Mucosa of rectum (tissue), 2 donors: Measurements from ENCODE around the gene HLCS.

Experiments used
- H3K27ac ChIP-seq, 2 donors: one replicate each; pipeline ENCODE4 v1.7.0; 2013; ENCODE audit warnings: inconsistent platforms in 2 of 2, low read depth in 2 of 2, low read length in 2 of 2
- H3K27me3 ChIP-seq, 2 donors: one replicate each; pipeline ENCODE4 v1.7.0; 2013; ENCODE audit warnings: low read length in 2 of 2; ENCODE audit not compliant: control insufficient read depth in 2 of 2, insufficient read depth in 2 of 2
- H3K36me3 ChIP-seq, 2 donors: one replicate each; pipeline ENCODE4 v1.7.0; 2013; ENCODE audit warnings: low read length in 2 of 2; ENCODE audit not compliant: control insufficient read depth in 2 of 2, insufficient read depth in 2 of 2
- H3K4me1 ChIP-seq, 2 donors: one replicate each; pipeline ENCODE4 v1.7.0; 2013; ENCODE audit warnings: low read length in 2 of 2, mild to moderate bottlenecking in 1 of 2; ENCODE audit not compliant: control insufficient read depth in 2 of 2, insufficient read depth in 2 of 2
- H3K4me3 ChIP-seq, 2 donors: one replicate each; pipeline ENCODE4 v1.7.0; 2013; ENCODE audit warnings: low read length in 2 of 2
- H3K9ac ChIP-seq, 2 donors: one replicate each; pipeline ENCODE4 v1.7.0; 2013; ENCODE audit warnings: low read length in 2 of 2, low read depth in 1 of 2, mild to moderate bottlenecking in 1 of 2
- H3K9me3 ChIP-seq, 2 donors: one replicate each; pipeline ENCODE4 v1.7.0; 2013; ENCODE audit warnings: low read length in 2 of 2; ENCODE audit not compliant: control insufficient read depth in 2 of 2
- donor health status: healthy.
- donor health status: Normal muscosa, but diverticular disease.

HLCS gene

GRCh38 chr21:36985751-36986594 is 19.5 kb upstream of the HLCS start:
- Histone ChIP-seq H3K4me1 (peaks cover 0 to 4% of the 10 kb centered on the region in 2 donors), H3K27me3 (no peaks in the 10 kb centered on the region), H3K27ac (no peak overlapping the region)

GRCh38 chr21:36981977-36982700 is 15.7 kb upstream of the HLCS start:
- no peak overlapping the region for H3K9ac ChIP-seq
- H3K36me3 ChIP-seq: no peaks in the 10 kb centered on the region
- no peak overlapping the region for H3K27ac ChIP-seq
- no peaks in the 10 kb centered on the region for H3K27me3 ChIP-seq
- H3K4me3 ChIP-seq: no peak overlapping the region
- H3K4me1 ChIP-seq: peaks cover 3 to 11% of the 10 kb centered on the region in 2 donors
- H3K9me3 ChIP-seq: no peaks in the 10 kb centered on the region

More at GRCh38 chr21:36985751-36986594, 19.5 kb upstream of the HLCS start:
- Histone ChIP-seq H3K36me3 (no peaks in the 10 kb centered on the region), H3K9me3 (no peaks in the 10 kb centered on the region), H3K9ac (no peak overlapping the region), H3K4me3 (no peak overlapping the region)

- H3K9ac ChIP-seq: peak overlapping the region in 1 of 2 donors; percentile 47
- H3K27me3 ChIP-seq: no peaks in the 10 kb centered on the region
- no peaks in the 10 kb centered on the region for H3K36me3 ChIP-seq
- H3K4me1 ChIP-seq: peaks cover 3 to 11% of the 10 kb centered on the region in 2 donors
- H3K4me3 ChIP-seq: peak overlapping the region; percentile 57 to 59
- no peak overlapping the region for H3K27ac ChIP-seq
- no peaks in the 10 kb centered on the region for H3K9me3 ChIP-seq
Measured at GRCh38 chr21:36981049-36981391, 14.6 kb upstream of the HLCS start.

- Histone ChIP-seq H3K27me3 (no peaks in the 10 kb centered on the region), H3K9ac (peak overlapping the region in 1 of 2 donors; percentile 47), H3K9me3 (no peaks in the 10 kb centered on the region), H3K27ac (no peak overlapping the region), H3K4me3 (peak overlapping the region; percentile 57 to 59), H3K36me3 (no peaks in the 10 kb centered on the region), H3K4me1 (peaks cover 3 to 11% of the 10 kb centered on the region in 2 donors)
Measured at GRCh38 chr21:36980280-36981048, 14.0 kb upstream of the HLCS start.

- no peaks in the 10 kb centered on the region for H3K27me3 ChIP-seq
- H3K9ac ChIP-seq: peak overlapping the region in 1 of 2 donors; percentile 35
- H3K27ac ChIP-seq: no peak overlapping the region
- no peak overlapping the region for H3K4me3 ChIP-seq
- no peaks in the 10 kb centered on the region for H3K36me3 ChIP-seq
- peaks cover 3 to 11% of the 10 kb centered on the region in 2 donors for H3K4me1 ChIP-seq
- no peaks in the 10 kb centered on the region for H3K9me3 ChIP-seq
Measured at GRCh38 chr21:36976882-36977651, 10.6 kb upstream of the HLCS start.

- Histone ChIP-seq H3K9ac (no peak overlapping the region), H3K4me3 (no peak overlapping the region), H3K9me3 (no peaks in the 10 kb centered on the region), H3K27ac (no peak overlapping the region), H3K36me3 (no peaks in the 10 kb centered on the region), H3K4me1 (peaks cover 3 to 11% of the 10 kb centered on the region in 2 donors), H3K27me3 (no peaks in the 10 kb centered on the region)
Measured at GRCh38 chr21:36976228-36976861, 9.9 kb upstream of the HLCS start.

GRCh38 chr21:36974851-36975192 is 8.4 kb upstream of the HLCS start:
- Histone ChIP-seq H3K9me3 (no peaks in the 10 kb centered on the region), H3K27ac (no peak overlapping the region), H3K36me3 (no peaks in the 10 kb centered on the region), H3K4me1 (peaks cover 0 to 5% of the 10 kb centered on the region in 2 donors), H3K27me3 (no peaks in the 10 kb centered on the region), H3K4me3 (no peak overlapping the region), H3K9ac (no peak overlapping the region)

GRCh38 chr21:36973986-36974850 is 7.7 kb upstream of the HLCS start:
- Histone ChIP-seq H3K9ac (no peak overlapping the region), H3K4me1 (peaks cover 0 to 5% of the 10 kb centered on the region in 2 donors), H3K27me3 (no peaks in the 10 kb centered on the region), H3K9me3 (no peaks in the 10 kb centered on the region), H3K27ac (no peak overlapping the region), H3K36me3 (no peaks in the 10 kb centered on the region), H3K4me3 (no peak overlapping the region)

- Histone ChIP-seq H3K27me3 (no peaks in the 10 kb centered on the region), H3K4me1 (peaks cover 0 to 6% of the 10 kb centered on the region in 2 donors), H3K27ac (no peak overlapping the region), H3K4me3 (no peak overlapping the region), H3K9me3 (no peaks in the 10 kb centered on the region), H3K36me3 (no peaks in the 10 kb centered on the region), H3K9ac (no peak overlapping the region)
Measured at GRCh38 chr21:36968976-36969375, 2.5 kb upstream of the HLCS start.
